ENCODE data around the gene FAM216B.
"Not testable (repeated sequence)": the region's sequence is repeated elsewhere in the genome, so short reads cannot be mapped to it uniquely, and the experiment has no call there.

The FAM216B gene

DNA sequence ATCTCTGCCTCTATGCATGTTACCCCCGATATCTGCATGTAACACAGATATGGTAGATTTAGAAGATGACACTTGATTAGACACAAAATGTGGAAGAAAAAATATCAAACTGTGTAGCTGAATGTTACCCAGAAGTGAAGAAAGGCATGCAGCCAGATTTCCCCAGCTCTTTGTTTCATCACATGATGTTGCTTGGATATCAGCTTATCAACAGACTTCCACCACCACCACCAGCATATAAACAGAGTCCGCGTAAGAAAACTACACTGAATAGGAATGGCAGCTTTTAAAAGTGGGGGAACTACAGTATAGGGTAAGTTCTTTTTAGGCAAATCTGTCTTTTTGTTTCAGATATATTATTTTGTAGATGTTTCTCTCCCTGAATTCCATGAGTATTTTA, at the start of gene FAM216B:
Gene FAM216B, plus strand, starts transcription at position 233 of the 400 bp plus-strand sequence. CDS start 2,484 bp downstream, outside the sequence.
- no peak for DNase-seq (ENCODE audit: low spot score)

DNA sequence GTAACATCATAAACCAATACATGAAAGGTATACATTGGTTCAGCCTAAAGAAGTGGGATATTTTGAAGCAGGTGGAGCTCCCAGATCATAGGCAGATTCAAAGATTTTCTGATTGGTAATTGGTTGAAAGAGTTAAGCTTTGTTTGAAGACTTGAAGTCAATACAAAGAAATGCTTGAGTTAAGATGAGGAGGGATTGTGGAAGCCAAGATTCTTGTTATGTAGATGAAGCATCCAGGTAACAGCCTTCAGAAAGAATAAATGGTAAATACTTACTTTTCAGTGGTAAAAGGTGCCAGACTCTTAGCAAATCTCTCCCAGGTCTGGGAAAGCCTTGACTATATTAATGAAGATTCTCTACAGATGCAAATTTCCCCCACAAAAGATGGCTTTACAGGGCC, 49.3 kb upstream of the FAM216B start:
- no peak for DNase-seq (ENCODE audit: low spot score)

DNA sequence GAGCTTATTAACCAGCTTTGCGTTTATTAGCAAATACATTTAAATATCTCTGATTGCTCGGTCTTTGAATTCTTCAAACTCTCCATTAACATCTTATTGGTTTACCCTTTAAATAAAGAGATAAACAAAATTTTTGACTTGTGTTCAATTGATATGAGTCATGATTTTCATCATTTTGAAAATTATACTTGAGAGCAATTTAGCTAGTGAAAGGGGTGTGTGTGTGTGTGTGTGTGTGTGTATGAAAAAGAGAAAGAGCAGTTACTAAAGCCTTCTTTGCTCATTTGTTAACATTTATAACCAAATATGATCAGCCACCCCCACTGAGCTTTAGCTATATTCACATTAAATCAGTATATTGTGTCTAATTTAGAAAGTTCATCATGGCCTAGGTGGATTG, 48.3 kb upstream of the FAM216B start:
- no peak for DNase-seq (ENCODE audit: low spot score)

DNA sequence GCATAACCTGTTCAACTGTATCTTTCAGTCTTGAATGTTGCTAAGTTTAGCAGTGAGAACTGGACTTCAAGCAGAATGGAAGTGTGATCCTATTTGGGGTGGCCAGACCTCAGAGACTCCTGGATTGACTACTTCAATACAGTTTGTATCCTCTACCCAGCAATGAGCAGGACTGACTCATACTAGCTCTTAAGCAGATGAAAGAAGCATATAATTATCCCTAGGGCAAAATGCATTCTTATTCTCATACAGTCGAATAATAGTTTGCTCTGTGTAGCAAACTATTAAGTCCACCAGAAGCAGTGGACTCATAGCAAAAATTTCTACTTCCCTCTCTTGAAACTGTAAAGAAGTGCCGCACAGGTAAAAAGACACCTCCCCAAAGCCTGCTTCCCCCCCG, 46.4 kb upstream of the FAM216B start:
- DNase-seq (ENCODE audit: low spot score), result no peak

DNA sequence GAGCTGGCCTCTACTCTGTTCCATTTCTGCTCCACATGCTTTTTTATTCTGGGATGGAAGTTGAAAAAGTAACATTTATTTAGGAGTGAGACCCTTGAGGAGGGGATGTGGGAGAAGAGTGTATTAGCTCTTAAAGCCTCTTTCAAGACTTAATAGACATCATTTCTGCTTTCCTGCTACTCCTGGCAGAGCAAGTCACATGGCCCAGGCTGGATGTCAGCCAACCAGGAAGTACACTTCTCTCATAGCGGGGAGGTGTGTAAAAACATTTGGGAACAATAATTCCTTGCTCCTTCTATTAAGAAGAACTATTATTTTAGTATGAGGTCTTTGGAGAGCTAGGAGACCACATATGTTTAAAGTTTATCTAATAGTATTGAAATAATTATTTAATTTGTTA, 40.6 kb upstream of the FAM216B start:
- DNase-seq (ENCODE audit: low spot score), result peak; percentile 10

DNA sequence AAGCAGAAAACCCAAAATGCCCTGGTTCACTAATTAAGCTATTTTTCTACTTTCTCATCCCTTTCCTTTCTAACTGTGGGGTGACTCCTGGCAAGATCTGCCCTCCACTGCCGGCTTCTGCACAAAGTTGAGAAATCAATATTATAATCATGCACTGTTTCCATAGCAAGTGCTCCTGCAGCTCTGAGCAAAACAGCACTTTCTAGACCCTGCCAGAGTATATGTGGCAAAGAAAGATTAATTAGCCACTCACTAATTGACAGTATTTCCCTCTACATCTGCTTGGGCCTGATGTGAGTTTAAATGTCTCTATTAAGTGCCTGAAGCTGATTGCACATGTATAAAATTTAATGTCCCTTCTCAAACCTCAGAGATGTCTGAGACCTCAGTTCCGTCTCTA, 39.5 kb upstream of the FAM216B start:
- no peak for DNase-seq (ENCODE audit: low spot score)

DNA sequence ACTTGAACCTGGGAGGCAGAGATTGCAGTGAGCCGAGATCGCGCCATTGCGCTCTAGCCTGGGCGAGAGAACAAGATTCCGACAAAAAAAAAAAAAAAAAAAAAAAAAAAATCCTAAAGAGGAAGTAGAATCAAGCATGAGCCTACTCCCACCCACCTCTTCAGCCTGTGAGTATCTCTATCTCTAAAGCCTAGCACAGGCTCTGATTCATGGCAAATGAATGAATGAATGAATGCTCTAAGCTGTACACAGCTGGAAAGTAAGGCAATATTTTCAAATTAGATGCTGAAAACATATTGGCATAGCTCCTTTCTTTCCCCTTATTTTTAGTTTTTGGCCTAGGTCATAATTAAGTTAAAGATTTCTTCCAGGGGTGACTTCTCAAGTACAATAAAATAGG, 35.7 kb upstream of the FAM216B start:
- DNase-seq (ENCODE audit: low spot score), result no peak

DNA sequence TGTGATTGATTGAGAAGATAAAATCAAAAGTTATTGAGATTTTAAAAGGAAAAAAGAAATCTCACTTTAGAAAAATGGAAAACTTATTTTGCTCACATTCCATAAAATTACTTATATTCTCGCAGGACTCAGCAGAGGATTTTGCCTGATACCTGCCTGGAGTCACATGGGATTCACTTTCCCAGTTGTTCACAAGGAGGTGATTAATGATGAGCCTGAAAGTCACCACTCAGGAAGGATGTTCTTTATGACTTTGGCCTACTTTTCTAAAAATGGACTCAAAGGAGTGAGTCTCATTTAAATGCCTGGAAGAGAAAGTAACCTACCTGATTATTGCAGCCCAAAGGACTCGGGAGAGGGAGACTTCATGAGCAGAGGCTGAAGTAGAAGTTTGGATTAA, 34.5 kb upstream of the FAM216B start:
- DNase-seq (ENCODE audit: low spot score), result no peak

DNA sequence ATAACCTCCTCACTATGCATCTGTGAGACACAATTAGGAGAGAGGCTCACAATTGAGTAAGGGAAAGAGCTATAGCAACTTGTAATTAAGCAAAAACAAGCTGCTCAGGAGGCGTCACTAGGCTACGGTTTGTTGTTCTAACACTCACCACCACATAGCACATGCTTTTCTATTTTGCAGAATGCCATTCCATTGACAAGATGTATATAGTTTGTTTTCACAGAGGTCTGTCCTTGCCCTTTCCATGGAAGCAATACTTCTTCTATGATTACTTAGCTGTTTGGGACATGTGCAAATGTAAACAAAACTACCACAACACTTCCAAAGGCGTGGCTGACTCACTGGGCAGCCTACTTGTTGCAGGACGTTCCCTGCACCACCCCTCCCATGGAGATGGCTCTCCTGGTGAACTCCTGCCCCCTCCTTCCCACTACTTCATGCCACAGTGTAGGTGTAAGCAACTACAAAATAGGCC, 33.9 kb upstream of the FAM216B start:
- DNase-seq (ENCODE audit: low spot score), result no peak

DNA sequence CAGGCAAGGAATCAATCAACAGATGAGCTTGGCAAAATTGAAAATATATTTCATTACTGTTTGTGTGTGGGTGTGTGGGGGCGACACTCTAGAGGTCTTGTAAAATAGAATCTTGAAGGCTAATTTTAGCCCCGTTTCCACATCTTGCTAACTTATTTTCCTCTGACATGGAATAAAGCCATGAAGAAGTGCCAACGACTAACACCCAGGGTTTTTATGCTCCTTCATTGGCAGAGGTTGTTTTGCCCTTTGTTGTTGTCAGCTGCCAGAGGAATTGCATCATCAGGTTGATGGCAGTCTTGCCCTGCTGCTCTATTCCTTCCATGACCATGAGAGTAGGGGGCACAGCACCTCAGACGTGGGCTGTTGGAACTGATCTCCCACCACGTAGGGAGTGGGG, 30.6 kb upstream of the FAM216B start:
- DNase-seq (ENCODE audit: low spot score), result no peak

DNA sequence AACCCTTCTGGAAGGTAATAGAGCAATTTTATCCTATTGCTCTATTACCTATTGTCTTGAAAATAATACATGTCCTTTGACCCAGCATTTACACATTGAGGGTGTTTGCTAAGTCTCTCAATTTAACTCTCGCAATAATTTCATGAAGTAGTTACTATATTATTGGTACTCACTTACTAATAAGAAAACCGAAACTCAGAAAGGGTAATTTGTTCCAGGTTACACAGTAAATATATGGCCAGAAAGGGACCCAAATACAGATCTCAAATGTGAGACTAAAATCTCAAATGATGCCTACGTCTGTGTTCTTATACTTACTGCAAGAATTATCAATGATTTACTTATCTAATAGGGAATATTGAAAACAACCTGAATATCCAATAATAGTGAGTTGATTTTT, 29.7 kb upstream of the FAM216B start:
- no peak for DNase-seq (ENCODE audit: low spot score)

DNA sequence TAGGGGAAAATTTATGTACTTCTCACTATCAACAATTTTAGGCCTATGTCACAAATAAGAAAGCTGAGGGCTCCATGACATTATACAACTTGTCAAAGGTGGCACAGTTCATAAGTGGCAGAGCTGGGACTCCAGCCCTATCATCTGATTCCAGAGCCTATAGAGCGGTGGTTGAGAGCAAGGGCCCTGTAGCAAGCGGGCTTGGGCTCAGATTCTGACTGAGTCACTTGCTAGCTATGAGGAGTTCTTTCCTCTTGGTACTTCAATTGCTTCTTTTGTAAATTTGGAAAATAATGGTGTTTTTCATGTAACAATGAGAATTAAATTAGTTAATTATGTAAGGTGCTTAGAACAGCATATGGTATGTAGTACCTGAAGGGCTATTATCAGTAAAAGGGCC, 28.7 kb upstream of the FAM216B start:
- no peak for DNase-seq (ENCODE audit: low spot score)

DNA sequence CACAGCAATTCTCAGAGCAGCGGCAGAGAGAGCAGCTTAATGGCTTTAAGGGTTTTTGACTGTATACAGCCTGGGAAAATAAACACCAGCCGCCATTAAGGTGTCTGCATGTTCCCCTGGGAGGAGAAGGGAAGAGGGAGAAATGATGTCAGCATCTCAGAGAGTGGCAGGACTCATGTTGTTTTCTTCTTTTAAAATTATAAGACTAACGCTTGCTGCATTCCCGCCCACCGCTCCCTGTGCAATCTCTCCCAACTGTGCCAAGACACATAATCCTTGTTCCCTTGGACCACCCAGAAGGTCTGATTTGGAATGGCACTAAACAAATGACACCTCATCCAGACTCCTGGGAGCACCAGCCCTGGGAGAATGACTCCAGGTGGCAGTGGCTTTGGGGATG, 27.7 kb upstream of the FAM216B start:
- no peak for DNase-seq (ENCODE audit: low spot score)

DNA sequence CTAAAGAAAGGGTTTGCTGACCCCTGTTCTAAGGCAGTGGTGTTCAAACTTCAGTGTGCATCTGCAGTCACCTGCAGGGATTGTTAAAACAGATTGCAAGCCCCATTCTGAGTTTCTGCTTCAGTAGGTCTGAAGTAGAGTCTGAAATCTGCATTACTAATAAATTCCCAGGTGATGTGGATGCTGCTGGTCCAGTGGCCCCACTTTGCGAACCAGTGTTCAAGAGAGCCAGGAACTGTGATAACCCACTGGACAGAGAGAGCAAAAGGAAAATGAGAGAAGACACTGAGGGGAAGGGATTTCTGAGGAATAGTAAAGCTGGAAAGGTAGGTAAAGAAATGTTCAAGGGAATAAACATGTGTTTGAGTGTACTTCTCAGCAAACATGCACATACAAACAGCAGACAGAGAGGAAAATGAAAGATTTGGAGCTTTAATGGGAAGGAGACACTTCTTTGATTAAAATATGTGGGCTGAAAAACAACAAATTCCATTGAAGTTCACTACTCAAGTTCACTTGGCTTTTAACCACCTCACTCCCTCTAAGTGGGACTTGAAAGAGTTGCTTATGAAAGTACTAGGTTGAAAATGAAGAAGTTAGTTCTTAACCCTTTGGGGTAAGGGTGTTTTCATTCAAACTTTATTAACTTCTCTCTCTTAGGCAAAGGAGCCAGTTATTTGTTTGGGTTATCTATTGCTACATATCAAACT, 26.4 kb upstream of the FAM216B start:
- no peak for DNase-seq (ENCODE audit: low spot score)

DNA sequence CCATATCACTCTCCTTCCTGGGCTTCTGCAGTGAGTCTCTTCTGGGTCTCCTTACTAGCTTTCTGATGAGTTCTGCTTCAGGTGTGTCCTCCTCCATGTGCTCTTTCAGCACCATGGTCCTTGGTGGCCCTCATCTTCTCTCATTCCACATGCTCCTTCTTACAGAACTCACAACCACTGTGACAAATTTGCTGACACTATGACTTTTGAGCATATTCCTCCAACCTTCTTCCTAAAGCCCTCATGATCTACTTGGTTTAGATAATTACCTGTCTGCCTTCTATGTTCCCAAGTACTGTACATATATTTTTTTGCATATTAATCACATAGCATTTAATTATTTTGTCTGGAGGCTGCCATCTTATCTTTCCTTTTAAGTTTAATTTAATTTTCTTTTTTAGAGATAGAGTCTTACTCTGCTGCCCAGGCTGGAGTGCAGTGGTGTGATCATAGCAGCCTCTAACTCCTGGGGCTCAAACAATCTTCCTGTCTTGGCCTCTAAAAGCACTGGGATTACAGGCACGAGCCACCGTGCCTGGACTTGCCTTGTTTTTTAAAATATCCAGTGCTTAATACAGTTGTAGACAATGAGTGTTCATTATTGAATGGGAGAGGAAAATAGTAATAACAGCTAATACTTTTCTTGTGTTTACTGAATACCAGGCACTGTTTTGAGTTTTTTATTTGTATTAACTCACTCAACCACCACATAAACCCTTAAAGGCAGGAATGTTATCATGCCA, 23.5 kb upstream of the FAM216B start:
- no peak for DNase-seq (ENCODE audit: low spot score)

DNA sequence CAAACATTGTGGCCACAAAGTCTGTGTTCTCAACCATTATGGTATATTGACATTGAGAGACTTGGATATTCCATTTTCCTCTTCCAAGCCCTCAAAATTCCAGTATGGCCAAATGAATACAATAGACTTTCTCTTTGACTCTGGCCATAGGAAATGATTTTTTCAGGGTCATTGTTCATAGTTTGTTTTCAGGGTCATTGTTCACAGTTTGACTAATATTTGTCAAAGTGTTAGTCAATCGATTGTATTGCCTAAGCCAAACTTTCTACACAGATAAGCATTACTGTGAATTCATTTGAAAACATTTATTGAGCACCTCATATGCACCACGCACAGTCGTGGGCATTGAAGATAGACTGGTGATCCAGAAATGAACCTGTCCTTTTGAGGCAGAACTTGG, 22.9 kb upstream of the FAM216B start:
- no peak for DNase-seq (ENCODE audit: low spot score)

DNA sequence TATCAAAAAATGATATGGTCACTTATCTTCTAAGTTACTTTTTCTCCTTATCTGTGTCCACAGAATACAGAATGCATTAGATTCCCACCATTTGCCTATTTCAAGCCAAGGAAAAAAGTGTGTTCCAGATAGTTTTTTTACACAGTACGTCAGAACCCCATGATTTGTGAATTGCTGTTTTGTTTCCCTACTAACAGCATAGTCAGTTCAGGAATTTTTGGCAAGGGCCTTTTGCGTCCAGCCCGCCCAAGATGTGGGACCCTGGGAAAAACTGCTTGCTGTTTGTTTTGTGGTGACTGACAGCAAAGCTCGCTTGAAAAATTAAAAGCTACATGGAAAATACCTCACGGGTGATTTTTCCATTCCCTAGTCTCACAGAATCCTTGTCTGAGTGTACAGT, 20.4 kb upstream of the FAM216B start:
- no peak for DNase-seq (ENCODE audit: low spot score)

DNA sequence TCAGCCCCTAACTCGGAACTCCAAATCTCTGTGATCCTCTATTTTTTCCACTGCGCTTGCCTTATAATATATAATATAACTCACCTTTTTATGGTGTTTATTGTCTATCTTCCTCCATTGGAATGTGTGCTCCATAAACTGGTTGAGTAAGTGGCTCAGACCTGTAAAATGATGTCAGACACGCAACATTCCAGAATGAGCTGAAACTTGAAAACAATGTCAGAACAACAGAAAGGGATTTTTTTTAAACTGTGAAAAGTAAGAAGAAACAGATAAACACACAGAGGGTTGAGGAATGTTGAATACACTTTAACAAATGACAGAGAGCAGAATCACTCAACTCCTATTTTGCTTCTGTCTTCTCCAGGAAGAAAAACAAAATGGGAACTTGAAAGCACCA, 19.1 kb upstream of the FAM216B start:
- DNase-seq (ENCODE audit: low spot score), result no peak

DNA sequence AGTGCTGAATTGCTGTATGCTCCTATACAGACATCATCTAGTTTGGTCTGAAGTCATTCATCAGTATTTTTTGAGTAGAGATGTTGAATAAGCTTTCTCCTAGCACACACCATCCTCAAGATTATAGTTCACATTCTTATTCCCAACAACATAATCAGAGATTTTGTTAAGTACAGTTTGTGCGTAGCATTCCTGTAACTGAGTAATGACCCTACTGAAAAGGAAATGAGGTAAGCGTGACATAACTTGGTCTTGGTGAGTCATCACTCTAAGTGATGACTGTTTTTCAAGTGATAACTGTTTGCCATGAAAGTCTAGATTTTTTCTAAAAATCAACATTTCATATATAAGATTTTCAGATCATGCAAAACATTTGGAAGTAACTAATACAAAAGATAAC, 18.5 kb upstream of the FAM216B start:
- peak; percentile 79 for DNase-seq (ENCODE audit: low spot score)

DNA sequence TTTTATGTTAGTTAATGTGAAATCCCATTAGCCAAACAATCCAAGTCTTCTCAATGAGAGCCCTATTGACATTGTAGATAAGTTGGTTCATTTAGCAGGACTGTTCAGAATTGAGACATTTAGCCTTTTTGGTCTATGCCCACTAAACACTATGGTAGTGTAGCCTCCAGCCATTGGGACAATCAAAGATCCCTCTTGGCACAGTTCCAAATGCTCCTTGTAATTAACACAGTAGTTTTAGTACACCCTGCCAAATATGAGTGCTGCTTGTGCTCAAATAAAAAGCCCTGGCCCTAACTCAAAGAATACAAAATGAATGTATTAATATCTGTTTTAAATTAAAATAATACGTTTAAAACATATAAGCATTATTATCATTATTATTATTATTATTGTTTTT, 15.4 kb upstream of the FAM216B start:
- no peak for DNase-seq (ENCODE audit: low spot score)

DNA sequence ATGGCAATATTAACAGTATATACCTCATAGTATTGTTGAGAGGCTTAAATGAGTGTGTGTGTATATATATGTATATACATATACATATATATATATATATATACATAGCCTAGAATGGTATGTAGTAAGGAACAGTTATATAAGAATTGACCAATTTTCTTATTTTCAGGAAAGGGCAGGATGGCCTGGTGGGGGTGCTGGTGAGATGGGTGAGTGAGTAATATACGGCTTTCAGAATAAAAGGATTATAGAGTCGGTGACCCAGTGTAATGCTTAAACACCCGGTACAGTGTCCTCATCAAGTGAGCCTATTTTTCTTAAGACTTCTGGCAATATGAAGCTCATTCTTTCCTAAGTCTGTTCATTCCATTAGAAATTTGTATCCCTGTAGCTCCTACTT, 11.7 kb upstream of the FAM216B start:
- no peak for DNase-seq (ENCODE audit: low spot score)

DNA sequence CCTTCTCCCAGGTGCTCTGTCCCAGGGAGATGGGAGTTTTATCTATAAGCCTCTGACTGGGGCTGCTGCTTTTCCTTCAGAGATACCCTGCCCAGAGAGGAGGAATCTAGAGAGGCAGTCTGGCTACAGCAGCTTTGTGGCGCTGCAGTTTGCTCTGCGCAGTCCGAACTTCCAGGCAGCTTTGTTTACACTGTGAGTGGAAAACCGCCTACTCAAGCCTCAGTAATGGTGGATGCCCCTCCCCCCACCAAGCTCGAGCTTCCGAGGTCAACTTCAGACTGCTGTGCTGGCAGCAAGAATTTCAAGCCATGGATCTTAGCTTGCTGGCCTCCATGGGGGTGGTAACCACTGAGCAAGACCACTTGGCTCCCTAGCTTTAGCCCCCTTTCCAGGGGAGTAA, 4.8 kb upstream of the FAM216B start:
- DNase-seq (ENCODE audit: low spot score), result not testable (repeated sequence)

DNA sequence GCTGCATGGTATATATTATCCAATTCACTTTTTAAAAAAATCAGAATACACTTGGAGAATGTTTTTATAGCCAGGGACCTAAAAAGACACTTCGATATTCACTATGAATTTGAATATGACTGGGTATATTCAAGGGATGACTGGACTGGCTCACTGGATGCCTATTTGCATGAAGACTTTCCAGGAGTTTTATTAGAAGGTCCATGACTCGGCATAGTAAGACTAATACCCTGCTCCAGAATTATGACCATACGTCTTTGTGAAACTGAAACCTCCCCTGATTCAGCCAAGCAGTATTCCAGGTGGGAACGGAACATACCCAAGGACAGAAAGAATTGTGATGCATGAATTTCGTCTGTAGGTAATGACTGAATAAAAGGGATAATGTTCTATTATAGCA, 3.9 kb upstream of the FAM216B start:
- DNase-seq (ENCODE audit: low spot score), result no peak

DNA sequence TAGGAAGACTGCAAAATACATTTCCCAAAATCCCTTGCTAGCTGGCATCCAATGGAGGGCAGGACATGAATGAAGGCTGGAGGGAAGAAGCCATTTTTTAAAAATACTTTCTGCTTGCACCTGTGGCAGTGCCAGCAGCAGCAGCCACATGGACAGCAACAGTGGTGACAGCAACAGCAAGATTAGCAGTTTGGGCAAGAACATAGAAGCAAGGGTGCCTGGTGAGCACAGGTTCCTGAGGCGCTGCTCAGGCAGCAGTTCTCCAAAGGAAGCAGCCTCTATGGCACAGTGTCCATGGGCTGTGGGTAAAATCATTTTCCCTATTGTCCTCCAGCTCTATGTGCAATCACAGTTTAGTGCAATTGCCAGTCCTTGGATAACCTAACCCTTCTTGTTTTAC, 1.3 kb upstream of the FAM216B start:
- DNase-seq (ENCODE audit: low spot score), result no peak
